GM18951 (cell line): ENCODE measurements around the gene SLC25A21.
"Not testable (repeated sequence)": the region's sequence is repeated elsewhere in the genome, so short reads cannot be mapped to it uniquely, and the experiment has no call there.

Experiments used
- POLR2A ChIP-seq: IDR thresholded peaks from 4 replicates; pipeline ENCODE4 v1.6.1; 2011; ENCODE audit warnings: mild to moderate bottlenecking; ENCODE audit not compliant: insufficient read length, insufficient read depth; ENCODE audit errors: extremely low read depth
- in situ Hi-C: fragments of 300-500 bp; cut with MboI; formaldehyde crosslinking; loops from one replicate; pipeline ENCODE4 v1.12.0; 2022; ENCODE audit warnings: low sequenced_read_pairs, mixed read lengths, inconsistent platforms; ENCODE audit not compliant: unreplicated experiment

Gene SLC25A21

GRCh38 chr14:36829547-36829946, 342.9 kb downstream of the SLC25A21 start:
- in situ Hi-C loops: no loop called here
- no peak for TF ChIP-seq POLR2A

- TF ChIP-seq POLR2A: no peak
- in situ Hi-C loops: no loop called here
Observed at GRCh38 chr14:36827861-36828260, 344.5 kb downstream of the SLC25A21 start.

DNA sequence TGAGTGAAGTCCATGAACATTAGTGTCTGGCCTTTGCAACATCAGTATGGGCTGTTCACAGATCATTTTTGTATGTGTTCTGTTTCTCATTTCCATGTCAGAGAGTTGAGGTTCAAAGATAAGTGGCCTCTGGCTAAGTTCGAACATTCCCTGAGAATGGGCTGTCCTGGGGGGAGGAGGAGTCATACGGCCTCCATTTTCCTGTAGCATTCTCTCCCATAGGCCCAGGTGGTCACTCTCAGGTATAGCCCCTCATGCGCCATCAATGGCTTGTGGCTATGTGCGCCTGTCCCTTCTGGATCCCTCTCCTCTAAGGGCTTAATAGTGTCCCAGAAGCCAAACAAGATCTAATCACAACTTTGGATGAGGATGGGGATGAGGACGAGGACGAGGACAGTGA, 345.8 kb downstream of the SLC25A21 start:
- in situ Hi-C loops: no loop called here
- TF ChIP-seq POLR2A: no peak

DNA sequence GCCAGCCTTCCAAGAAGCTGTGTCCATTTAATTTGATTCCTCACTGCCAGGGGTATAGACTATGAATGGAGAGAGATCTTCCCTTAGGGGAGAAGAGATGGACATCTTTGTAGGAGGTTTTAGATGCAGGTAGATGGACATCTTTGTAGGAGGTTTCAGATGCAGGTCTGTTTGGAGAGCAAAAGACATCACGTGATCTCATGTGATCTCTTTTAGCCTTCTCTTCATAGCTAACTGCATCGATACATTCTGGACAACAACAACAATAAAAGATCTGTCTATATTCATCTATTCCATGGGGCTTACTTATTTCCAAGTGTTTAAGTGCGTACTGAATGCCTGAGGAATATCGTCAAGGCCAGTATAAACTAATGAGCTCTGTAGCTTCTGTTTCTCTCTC, 347.6 kb downstream of the SLC25A21 start:
- no peak for TF ChIP-seq POLR2A
- in situ Hi-C loops: no loop called here

DNA sequence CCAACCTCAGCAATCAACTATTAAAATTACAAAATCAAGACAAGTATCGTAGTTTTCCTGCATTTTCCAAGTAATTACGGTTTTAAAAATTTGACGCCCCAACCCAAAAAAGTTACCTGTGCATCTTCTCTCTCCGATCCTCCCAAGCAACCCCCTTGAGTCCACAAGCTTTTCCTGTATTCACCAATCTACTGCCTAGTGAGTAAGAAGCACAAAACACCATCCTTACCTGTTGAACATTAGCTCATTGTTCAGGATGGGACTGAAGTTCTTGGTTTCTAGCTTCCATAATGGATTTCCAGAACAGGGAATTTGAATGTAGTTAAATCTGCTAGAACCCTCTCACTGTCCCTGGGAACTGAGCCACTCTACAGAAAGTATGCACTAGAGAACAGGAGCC, 348.8 kb downstream of the SLC25A21 start:
- no peak for TF ChIP-seq POLR2A
- in situ Hi-C loops: no loop called here

GRCh38 chr14:36822685-36823084, 349.7 kb downstream of the SLC25A21 start:
- TF ChIP-seq POLR2A: no peak
- in situ Hi-C loops: no loop called here

DNA sequence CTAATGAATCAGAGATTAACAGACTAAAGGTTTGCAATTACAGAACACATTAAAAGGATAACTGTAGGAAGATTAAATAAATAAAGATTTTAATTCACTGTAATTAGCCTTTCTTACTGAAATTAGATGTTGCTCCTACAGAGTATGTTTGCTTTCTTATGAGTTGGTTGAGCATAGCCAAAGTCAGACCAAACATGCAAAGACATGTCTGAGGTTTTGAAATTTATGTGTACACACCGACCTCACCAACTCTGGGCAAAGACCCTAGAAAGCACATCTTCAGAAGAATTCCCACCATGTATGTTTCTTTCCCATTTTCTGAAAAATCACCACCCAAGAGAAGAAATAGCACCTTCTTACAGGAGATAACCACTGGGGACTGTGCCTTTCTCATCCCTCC, 351.5 kb downstream of the SLC25A21 start:
- TF ChIP-seq POLR2A: no peak
- in situ Hi-C loops: no loop called here

DNA sequence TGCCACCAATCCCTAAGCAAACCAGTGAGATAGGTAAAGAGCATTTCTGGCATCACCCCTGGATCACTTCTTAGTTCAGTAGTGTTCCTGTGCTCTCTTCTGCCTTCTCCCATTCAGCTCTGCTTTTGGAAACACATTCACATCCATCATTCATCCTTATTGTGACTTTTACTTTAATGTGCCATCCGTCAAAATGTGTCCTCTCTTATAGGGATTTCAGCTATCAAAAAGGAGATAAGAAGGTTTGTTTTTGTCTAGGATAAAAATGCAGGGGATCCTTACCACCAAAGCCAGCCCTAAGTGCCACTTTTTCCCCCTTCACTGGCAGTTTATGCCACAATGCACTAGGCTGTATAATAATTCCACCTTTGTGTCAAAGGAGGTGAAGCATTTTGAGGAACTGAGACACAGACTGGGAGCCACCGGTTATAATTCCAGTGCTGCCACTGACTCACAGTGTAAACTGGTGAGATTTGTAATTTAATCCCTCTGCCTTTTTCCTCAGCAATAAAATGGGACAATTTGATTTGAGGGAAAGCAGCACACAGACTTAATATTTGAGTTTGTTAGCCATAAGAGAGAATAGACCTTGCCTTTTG, 352.2 kb downstream of the SLC25A21 start:
- in situ Hi-C loops: no loop called here
- TF ChIP-seq POLR2A: no peak

- TF ChIP-seq POLR2A: no peak
- in situ Hi-C loops: no loop called here
Observed at GRCh38 chr14:36818794-36819384, 353.5 kb downstream of the SLC25A21 start.

DNA sequence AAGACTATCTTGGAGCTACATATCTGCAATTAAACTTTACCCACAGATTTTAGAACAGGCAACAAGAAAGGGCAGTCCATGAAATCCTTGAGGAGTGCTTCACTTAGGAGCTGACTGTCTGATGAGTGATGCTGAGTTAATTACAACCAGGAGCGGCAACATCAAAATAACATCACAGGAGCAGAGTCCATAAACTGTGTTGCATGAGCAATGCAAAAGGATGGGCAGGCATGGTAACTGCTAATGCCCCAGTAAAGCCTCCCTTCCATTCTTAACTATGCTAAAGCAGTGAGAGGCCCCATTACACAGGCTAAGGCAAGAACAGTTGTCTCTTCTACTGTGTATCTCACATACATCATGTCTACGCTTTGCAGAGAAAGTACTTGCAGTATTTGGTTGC, 354.2 kb downstream of the SLC25A21 start:
- no peak for TF ChIP-seq POLR2A
- in situ Hi-C loops: no loop called here

DNA sequence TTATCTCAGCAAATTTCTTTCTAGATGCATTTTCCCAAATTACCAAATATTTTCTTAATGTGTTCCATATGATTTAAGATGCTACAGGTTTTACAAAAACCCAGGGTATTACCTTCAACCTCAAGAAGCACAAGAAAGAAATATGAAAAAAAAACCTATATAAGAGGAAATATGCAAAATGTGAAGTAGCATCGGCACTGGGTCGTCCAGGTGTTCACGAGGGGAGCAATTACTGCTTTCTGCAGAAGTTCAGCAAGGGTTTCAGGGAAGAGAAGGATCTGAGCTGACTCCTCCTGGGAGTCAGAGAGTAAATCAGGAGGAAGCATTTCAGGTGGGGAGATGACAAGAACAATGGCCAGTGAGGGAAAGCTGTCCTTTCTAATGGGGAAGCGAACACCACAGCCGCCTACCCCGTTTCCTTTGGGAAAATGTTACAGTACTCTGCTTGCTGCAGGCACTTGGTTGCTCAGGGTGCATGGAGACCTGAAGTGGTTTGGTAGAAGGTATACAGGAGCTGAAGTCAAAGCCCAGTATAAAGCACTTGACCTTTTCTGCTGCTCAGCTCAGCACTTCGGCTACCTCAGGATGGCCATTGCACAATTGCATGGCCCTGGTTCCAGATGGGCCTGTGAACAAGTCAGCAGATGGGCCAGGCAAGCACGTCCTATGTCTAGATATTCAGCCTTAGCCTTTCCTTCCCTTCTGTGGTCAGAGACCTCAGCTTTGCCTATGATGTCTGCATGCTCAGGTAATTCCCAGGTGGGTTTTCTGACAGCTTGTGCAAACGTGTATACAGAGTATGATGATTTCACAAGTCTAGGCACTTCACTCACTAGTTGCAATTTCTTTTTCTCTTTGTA, 355.1 kb downstream of the SLC25A21 start:
- in situ Hi-C loops: no loop called here
- no peak for TF ChIP-seq POLR2A

- in situ Hi-C loops: no loop called here
- TF ChIP-seq POLR2A: no peak
Observed at GRCh38 chr14:36816481-36816880, 355.9 kb downstream of the SLC25A21 start.

DNA sequence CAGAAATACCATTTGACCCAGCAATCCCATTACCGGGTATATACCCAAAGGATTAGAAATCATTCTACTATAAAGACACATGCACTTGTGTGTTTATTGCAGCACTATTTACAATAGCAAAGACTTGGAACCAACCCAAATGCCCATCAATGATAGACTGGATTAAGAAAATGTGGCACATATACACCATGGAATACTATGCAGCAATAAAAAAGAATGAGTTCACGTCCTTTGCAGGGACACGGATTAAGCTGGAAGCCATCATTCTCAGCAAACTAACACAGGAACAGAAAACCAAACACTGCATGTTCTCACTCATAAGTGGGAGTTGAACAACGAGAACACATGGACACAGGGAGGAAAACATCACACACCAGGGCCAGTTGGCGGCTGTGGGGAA, 357.6 kb downstream of the SLC25A21 start:
- in situ Hi-C loops: not testable (repeated sequence)

- TF ChIP-seq POLR2A: no peak
- in situ Hi-C loops: no loop called here
Observed at GRCh38 chr14:36810209-36810608, 362.2 kb downstream of the SLC25A21 start.

DNA sequence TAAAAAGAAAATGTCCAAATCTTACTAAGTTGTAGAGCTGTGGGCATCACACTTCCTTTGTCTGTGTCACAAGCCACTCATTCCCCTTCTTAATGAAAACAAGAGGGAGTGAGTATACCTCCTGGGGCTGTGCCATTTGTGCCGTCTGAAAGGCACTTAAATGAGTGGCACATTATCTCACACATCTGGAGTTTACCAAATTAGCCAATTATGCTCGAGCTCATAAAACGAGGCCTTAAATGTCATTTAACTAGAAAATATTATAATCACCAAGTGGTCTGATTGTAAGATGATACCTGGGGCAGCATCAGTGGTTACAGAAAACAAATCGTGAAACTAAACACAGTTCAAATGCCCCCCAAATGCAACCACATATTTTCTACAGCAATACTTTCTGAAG, 364.7 kb downstream of the SLC25A21 start:
- in situ Hi-C loops: no loop called here
- TF ChIP-seq POLR2A: no peak
